ENCODE results near the gene TNFAIP3.
"Not testable (repeated sequence)": the region's sequence is repeated elsewhere in the genome, so short reads cannot be mapped to it uniquely, and the experiment has no call there.

The TNFAIP3 gene

GRCh38 chr6:137878486-137879285, 11.6 kb downstream of the TNFAIP3 start:
- no peak for DNase-seq (ENCODE audit: low spot score)

- DNase-seq (ENCODE audit: low spot score), result no peak
These were observed 12.2 kb downstream of the TNFAIP3 start for GRCh38 chr6:137879299-137879698.

GRCh38 chr6:137879885-137880745, 13.1 kb downstream of the TNFAIP3 start:
- DNase-seq (ENCODE audit: low spot score), result no peak

GRCh38 chr6:137880746-137881521, 13.9 kb downstream of the TNFAIP3 start:
- DNase-seq (ENCODE audit: low spot score), result no peak

GRCh38 chr6:137881522-137881886, 14.4 kb downstream of the TNFAIP3 start:
- DNase-seq (ENCODE audit: low spot score), result no peak

- no peak for DNase-seq (ENCODE audit: low spot score)
These were observed 15.3 kb downstream of the TNFAIP3 start for GRCh38 chr6:137882225-137882961.

GRCh38 chr6:137883400-137884148, 16.5 kb downstream of the TNFAIP3 start:
- DNase-seq (ENCODE audit: low spot score), result no peak

- no peak for DNase-seq (ENCODE audit: low spot score)
These were observed 17.3 kb downstream of the TNFAIP3 start for GRCh38 chr6:137884149-137884909.

- not testable (repeated sequence) for DNase-seq (ENCODE audit: low spot score)
These were observed 17.8 kb downstream of the TNFAIP3 start for GRCh38 chr6:137884910-137885229.

GRCh38 chr6:137886226-137886625, 19.2 kb downstream of the TNFAIP3 start:
- not testable (repeated sequence) for DNase-seq (ENCODE audit: low spot score)

- DNase-seq (ENCODE audit: low spot score), result no peak
These were observed 24.0 kb downstream of the TNFAIP3 start for GRCh38 chr6:137890983-137891537.

- no peak for DNase-seq (ENCODE audit: low spot score)
These were observed 25.2 kb downstream of the TNFAIP3 start for GRCh38 chr6:137892271-137892708.

- no peak for DNase-seq (ENCODE audit: low spot score)
These were observed 26.1 kb downstream of the TNFAIP3 start for GRCh38 chr6:137893181-137893580.

GRCh38 chr6:137893726-137894125, 26.7 kb downstream of the TNFAIP3 start:
- DNase-seq (ENCODE audit: low spot score), result no peak

- not testable (repeated sequence) for DNase-seq (ENCODE audit: low spot score)
These were observed 27.3 kb downstream of the TNFAIP3 start for GRCh38 chr6:137894378-137894777.

- no peak for DNase-seq (ENCODE audit: low spot score)
These were observed 27.8 kb downstream of the TNFAIP3 start for GRCh38 chr6:137894779-137895385.

- DNase-seq (ENCODE audit: low spot score), result no peak
These were observed 29.6 kb downstream of the TNFAIP3 start for GRCh38 chr6:137896647-137897046.

GRCh38 chr6:137900815-137901214, 33.8 kb downstream of the TNFAIP3 start:
- DNase-seq (ENCODE audit: low spot score), result no peak

- peak; percentile 42 for DNase-seq (ENCODE audit: low spot score)
These were observed 34.4 kb downstream of the TNFAIP3 start for GRCh38 chr6:137901454-137901853.
